Activated T-cell treated with anti-CD3 and anti-CD28 coated beads for 4 hours (primary cell): ENCODE data around the gene POLR3K.
"Not testable (repeated sequence)": the region's sequence is repeated elsewhere in the genome, so short reads cannot be mapped to it uniquely, and the experiment has no call there.

Experiments used
- DNase-seq: peaks from one replicate; pipeline ENCODE4 v3.0.0-alpha.2; 2020

The POLR3K gene

DNA sequence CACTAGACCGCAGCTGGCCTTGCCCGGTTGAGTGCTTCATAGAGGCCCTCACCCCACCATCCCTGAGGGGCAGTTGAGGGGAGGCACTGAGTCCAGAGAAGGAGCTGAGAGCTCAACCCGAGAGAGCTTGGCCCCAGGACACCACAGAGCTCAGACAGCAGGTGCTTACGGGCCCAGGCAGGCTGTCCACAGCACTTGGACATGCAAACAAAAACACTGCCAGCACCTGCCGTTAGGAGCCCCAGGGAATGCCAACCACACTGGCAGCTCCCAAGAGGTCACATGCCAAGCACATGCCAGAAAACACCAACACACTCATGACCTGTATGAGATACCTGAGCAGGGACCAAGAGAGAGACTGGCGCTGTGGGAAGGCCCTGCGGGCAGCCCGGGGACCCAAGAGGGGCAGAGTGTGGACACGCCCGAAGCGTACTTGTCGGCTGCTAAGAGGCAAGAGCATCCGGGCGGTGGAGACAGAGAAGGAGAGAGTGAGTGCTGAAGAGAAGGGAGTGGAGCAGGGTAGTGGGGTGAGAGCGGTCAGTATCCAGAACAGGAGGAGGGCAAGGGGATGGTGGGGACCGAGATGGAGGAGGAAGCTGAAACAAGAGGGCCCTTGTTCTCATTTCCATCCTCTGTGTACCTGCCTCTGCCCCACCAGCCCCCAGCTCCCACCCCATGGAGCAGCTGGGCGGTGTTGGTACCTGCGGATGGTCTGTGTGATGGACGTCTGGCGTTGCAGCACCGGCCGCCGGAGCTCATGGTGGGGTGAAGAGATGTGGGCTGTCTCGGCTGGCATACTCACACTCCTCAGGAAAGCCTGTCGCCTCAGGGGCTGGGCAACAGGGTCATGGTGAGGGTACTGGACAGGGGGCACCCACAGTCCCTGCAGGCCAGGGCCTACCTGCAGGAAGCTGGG is 10.8 kb upstream of the POLR3K start:
- no peak for DNase-seq

DNA sequence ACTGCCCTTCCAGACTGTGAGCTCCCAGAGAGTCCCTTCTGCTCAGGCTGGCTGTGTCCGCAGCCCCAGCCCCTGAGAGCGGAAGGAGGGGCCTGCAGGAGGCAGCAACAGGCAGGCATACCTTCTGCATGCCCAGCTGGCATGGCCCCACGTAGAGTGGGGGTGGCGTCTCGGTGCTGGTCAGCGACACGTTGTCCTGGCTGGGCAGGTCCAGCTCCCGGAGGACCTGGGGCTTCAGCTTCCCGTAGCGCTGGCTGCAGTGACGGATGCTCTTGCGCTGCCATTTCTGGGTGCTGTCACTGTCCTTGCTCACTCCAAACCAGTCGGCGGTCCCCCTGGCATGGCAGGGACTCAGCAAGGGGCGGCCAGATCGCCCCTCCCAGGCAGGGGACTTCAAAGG is 10.1 kb upstream of the POLR3K start:
- no peak for DNase-seq

DNA sequence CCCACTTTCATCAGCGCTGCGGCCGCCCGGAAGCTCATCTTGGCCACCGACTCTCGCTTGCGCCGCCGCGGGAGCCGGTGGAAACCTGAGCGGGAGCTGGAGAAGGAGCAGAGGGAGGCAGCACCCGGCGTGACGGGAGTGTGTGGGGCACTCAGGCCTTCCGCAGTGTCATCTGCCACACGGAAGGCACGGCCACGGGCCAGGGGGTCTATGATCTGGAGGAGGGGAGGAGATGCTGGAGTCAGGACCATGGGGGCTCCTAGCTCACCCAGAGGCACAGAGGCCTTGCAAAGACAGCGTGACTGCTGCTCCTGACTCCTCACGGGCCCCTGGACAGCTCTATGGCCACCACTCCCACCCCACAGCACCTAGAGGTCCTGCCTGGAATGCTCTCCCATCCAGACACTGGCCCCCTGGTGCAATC is 9.6 kb upstream of the POLR3K start:
- DNase-seq, result no peak

DNA sequence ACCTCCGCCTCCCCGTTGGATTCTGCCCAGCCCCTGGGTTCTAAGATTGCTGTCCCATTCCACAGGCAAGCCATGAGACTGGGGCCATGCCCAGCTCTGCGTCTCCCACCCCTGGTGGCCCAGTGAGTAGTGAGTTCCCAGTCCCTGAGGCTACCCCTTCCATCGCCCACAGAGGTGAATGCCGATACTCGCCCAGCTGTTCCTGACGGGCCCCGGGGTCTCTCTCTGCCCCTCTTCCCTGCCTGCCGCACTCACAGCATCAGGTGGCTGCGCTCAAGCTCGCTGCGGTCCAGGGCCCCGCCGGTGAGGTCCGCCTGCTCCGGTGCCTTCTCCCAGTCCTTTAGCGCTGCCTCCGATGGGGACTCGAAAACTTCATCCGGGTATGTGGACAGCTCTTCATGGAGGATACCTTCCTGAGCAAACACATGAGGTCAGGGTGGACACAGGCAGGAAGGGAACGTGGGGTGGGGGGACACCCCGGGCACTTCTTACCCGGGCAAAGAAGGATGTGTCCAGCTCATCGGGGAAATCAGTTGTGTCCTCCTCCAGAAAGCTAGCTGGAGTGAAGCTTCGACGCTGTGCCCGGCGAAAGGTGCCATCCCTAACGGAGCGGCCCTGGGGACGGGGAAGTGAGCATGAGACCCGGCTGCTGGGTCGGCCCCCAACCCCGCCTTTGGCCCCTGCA is 9.0 kb upstream of the POLR3K start:
- DNase-seq, result no peak

DNA sequence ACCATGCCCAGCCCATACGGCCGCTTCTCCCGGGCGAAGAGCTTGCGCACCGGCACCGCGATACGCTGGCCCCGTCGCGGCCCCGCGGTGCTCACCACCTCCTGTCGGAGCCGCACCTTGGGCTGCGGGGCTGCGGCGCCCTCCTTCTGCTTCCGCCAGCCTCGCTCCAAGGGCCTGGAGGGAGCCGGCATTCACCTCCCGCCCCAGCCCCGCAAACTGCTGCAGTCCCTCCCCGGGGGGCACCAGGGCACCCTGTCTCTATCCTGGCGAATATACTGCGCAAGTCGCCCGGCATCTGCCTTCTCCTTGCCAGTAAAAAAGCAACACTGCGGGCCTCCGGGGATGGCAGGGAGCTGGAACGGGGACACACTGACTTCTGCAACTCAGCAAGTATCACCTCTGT is 8.5 kb upstream of the POLR3K start:
- no peak for DNase-seq

DNA sequence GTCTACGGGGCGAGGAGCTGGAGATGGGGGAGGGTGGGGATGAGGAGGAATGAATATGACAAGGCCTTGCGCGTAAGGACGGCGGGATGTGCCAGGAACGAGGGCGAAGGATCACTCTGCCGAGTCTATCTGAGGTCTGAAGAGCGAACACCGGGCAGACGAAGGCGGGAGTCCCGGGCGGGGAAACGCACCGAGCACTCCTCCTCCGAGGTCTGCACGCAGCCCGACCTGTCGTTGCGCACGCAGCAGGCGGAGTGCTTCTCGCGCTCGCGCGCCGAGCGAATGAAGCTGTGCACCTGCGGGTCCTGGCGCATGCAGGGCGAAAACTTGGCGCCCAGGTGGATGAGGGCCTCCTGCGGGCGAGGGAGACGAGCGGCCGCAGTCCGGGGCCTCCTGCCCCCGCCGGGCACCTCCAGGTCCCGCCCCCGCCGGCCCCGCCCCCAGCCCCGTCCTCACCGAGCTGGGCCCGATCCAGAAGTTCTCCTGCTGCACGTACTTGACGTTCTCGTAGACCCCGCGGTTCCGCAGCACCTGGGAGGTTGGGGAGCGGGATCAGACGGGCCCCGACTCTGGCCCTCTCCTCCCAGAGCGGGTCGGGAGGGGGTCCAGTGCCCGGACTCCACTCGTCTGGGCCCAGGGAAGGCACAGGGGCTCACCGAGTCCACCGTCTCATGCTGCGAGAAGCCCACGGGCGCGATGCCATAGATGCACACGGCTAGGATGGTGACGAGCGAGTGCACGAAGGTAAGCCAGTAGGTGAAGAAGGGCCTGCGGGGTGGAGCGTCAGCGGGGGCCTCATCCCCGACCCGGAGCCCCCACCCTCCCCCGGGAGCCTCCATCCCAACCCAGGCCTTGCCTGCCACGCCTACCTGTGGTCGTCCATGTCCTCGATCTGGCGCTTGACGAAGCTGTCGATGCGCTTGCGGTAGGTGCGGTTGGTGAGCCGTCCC is 7.8 kb upstream of the POLR3K start:
- no peak for DNase-seq

DNA sequence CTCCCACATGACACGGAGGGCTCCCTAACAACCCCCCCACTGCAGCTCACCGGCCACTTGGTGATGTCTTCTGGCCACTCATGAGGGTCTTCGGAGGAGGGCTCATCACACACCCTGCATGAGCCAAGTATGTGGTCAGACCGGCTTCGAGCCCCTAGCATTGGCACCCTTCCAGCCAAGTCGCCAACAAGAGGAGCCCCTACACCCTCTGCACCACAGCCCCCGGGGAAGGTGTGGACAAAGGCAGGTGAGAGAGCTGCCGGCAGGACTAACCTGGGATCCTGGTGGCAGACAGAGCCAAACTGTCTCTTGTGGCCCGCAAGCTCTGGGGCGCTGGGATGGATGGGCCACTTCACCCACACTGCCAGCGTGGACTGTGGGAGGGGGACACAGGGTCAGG is 6.8 kb upstream of the POLR3K start:
- no peak for DNase-seq

DNA sequence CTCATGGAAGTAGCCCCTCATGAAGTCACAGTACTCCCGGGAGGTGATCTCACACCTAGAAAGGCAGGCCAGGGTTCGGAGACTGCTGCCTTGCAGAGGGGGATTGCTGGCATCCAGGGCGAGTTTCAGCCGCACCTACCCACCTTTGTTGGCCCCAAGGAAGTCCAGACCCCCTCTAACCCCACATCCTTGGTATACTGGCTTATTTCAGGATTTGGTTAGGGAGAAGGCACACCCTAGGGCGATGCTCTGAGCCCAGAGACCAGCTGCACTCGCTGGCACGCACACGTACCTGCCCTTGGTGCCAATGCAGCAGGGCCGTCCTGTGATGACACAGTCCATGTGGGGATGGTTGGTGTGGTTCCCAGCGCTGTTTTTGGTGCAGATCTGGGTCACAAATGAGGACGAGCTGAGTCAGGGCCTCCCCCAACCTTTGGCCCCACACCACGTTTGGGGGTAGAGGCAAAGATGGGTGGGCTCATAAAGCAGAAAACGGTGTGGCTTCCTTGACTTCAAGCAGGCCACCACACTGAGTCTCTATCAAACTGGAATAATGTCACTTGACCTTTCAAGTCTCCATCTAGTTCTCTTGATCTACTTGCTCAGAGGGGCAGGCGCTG is 6.1 kb upstream of the POLR3K start:
- no peak for DNase-seq

DNA sequence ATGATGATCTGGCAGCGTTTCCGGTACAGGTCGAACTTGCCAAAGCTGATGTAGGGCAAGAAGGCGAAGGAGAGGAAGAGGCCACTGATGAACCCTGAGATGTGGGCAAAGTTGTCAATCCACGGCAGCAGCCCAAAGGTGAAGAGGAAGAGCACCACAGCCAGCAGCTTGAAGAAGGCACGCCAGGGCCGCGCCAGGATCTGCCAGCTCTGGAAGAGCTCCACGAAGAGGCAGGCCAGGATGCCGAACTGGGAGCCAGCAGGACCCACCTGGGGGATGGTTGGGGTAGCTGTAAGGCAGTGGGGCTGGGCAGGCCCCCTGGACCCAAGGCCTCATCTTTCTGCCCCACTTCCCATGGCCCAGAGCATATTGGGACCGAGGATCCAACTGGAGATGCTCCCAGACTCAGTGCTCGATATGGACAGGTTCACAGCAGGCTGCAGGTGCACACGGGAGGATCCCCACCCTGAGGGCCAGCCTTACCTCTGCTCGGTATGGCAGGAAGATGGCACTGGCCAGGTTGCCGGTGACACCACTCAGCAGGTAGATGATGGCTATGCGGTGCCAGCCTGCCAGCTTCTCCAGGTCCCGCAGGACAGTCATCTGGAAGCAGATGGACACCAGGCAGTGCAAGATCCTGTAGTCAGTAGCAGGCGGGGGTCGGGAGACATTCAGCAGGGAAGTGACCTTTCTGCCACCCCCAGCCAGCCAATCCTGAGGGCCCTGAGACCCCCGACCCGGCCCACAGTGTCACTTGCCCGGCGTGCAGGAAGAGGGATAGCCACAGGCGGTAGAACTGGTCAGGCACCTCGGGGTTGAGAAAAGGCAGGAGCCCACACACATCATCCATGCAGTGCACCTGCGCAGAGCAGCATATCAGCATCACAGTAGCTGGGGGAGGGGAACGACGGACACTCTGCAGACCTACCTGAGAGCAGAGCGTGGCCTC is 5.4 kb upstream of the POLR3K start:
- DNase-seq, result no peak

DNA sequence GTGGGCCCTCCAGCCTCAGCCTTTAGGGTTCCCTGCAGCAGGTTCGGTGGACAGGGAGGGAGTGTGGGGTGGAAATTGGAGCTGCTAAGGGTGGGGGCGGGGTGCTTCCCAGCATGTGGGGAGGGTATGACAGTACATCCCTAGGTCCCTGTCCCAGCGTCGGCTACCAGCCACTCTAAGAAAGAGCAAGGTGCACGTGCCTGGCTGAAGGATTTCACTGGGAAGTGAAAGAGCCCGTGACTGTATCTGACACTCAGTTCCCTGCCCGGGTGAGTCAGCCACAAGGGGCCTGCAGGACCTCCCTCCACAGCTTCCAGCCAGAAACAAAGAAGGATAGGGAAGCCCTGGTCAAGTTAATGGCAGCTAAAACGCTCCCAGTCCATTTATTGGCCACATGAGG is 4.3 kb upstream of the POLR3K start:
- DNase-seq, result no peak

DNA sequence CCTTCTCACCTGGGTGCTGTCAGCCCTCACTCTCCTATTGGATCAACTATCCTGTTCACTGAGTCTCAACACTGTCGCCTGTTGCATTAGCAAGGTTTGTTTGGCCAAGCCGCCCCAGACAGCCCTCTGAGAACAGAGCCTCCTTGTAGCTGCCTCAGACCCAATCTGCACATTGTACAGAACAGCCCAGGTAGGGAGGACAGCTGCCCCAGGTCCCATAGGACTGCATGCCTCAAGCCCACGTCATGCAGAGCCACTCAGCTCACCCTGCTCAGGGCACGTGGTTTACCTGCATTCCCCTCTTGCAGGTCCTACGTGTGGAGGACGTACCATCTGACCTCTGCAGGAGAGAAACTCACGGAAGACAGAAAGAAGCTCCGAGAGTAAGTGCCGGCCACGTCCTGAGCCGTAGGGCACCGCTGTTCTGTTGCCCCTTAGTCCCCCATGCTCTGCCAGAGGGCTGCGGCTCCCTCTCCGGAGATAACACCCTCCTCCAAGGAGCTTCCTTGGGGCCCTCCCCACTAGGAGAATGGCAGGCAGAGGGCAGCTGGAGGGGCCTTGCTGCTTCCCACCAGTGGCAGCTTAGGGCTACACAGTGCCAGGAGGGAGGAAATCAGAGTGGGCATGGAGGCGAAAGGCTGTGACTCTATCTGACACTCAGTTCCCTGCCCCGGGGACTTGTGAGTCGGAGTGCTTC is 3.0 kb upstream of the POLR3K start:
- DNase-seq, result no peak

DNA sequence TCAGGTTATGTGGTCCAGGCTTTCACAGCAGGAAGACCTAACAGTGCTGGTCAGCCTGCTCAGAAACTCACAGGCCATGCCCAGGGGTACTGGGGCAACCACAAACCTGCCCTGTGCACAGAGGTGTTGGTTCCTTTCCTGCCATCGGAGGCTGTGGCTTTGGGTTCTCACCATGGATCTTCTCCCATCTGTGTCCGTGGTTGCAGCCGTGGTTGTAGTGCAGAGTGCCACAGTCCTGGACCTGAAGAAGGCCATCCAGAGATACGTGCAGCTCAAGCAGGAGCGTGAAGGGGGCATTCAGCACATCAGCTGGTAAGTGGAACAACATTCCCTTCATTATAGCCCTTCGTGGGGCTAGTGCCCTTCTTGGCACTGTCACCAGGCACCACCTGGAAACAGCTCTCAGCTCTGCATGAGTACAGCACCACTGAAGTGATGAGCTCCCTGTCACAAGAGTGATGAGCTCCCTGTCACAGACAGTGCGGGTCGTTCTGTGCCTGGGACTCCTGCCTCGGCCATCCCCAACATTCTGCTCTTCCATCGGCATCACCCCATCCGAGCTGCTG is 2.2 kb upstream of the POLR3K start:
- DNase-seq, result no peak

DNA sequence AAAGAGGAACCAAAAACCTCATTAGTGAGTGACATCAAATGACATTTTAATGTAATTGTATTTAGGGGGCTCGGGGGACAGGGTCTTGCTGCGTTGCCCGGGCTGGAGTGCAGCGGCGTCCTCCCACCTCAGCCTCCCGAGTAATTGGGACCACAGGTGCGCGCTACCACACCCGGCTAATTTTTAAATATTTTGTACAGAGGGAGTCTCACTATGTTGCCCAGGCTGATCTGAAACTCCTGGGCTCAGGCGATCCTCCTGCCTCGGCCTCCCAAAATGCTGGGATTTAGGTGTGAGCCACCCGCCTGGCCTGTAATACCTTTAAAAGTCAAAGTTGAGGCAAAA is 801 bp upstream of the POLR3K start:
- DNase-seq, result no peak

DNA sequence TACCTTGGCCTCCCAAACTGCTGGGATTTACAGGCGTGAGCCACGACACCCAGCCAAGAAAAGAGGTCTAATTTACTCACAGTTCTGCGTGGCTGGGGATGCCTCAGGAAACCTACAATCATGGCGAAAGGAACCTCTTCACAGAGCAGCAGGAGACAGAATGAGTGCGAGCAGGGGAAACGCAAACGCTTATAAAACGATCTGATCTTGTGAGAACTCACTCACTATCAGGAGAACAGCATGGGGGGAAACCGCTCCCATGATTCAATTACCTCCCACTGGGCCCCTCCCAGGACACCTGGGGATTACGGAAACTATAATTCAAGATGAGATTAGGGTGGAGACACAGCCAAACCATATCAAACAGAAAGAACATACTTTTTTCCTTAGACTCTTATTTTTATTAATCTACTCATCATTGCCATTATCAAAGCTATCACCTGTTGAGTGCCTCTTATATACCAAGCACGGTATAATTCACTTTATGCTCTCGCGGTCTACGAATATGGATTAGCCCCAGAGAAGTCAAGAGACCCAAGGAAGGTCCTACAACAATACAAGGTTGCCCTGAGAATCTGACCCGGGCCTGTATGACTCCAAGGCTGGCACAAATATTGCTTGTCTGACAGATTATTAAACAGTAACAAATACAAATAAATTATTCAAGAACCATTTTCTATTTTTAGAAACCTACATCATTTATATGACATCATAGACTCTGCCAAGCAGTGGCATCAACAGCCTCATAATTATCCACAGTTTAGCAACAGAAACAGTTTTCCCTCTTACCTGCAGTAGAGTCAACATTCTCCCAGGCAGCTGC is 2.4 kb downstream of the POLR3K start:
- DNase-seq, result no peak

DNA sequence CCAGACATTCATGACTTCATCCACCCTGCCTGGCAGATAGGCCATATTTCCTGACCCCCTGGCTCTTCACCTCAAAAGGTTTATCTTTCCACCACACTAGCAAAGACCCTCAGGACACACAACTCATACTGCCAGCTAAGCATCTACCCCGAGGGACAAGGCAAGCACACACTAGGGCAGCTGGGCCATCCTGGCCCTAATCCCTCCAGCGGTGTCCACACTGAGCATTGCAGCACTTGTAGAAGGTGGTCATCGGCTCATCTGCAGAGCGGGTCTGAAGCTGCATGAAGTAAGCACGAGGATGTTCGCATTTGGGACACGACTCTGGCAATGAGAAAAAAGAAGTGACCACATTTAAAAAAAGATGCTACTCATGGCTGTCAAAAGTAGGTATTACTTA is 6.2 kb downstream of the POLR3K start:
- no peak for DNase-seq

DNA sequence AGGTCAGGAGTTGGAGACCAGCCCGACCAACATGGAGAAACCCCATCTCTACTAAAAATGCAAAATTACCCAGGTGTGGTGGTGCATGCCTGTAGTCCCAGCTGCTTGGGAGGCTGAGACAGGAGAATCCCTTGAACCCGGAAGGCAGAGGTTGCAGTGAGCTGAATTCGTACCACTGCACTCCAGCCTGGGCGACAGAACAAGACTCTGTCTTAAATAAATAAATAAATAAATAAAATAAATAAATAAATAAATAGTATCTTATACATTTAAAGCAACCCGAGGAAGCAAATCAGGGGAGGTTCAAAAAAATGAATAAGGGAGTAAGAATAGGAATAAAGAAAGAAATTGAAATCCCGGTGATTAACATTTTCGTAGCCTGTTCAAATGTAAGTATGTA is 6.9 kb downstream of the POLR3K start:
- DNase-seq, result not testable (repeated sequence)

DNA sequence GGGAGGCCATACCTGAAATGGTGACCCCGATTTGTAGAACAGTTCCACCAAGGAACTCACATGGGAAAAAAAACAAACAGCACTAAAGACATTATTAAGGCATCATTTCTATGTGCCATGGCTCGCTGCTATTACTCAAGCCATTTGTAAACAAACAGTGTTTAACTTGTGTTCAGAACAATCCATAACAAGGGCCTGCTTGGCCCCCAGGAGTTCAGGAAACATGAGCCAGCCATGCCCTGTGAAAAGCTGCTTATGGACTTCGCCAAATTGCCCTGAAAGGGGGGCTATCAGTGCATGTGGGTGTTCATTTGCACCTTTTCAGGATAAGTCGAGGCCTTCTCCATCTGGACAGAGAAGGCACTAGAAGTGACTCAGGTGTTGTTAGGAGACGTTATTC is 8.0 kb downstream of the POLR3K start:
- DNase-seq, result no peak

DNA sequence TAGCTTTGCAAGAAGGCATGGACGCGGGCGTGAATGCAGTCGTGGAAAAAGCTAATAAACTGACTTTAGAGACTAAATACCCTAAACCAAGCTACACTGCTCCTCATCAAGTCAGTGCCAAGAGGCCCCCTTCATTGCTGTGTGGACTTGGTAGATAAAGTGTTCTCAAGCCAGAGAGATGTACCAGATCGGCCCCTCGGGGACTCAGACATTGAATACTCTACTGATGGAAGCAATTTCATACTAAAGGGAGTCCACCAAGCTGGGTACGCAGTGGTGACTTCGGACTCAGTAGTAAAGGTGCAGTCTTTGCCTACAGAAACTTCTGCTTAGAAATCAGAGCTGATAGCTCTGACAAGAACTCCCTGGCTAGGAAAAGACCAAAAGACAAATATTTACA is 8.8 kb downstream of the POLR3K start:
- no peak for DNase-seq

DNA sequence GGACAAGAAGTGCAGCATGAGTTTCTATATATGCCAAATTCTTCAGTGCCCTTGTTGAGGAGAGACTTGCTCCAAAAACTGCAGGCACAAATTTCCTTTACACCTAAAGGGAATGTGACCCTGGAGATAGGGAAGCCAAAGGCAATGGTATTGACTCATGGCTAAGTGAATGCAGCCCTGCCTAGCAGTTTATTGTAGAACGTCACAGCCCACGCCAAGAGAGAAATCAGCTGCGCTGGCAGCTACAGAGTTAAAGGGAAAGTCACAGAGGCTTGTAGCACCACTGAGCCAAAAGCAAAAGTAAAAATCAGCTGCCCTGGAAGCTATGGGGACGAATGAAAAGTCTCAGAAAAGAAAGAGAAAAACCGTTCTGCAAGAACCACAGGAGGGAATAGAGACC is 10.1 kb downstream of the POLR3K start:
- no peak for DNase-seq

DNA sequence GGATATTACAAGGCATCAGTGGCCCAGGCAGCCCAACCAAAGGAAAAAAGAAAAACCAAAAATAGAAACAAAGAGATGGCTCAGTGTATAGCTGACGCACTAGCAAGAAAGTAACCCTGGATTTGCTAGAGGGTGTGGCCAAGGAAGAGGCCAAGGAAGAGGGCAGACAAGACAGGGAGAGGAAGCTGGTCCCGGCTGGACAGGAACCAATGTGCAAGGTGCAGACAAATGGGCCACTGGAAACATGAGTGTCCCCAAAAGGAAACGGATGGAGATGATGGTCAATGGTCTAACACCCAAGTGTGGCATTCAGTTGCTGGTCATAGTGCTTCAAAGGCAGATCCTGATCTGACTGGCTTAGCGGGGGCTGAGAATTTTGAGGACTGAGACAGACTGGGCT is 10.7 kb downstream of the POLR3K start:
- DNase-seq, result no peak
